ENCODE results near the gene PFN3.
"Not testable (repeated sequence)": the region's sequence is repeated elsewhere in the genome, so short reads cannot be mapped to it uniquely, and the experiment has no call there.

The PFN3 gene

GRCh38 chr5:177423671-177424070 is 23.2 kb upstream of the PFN3 start:
- DNase-seq: no peak

DNA sequence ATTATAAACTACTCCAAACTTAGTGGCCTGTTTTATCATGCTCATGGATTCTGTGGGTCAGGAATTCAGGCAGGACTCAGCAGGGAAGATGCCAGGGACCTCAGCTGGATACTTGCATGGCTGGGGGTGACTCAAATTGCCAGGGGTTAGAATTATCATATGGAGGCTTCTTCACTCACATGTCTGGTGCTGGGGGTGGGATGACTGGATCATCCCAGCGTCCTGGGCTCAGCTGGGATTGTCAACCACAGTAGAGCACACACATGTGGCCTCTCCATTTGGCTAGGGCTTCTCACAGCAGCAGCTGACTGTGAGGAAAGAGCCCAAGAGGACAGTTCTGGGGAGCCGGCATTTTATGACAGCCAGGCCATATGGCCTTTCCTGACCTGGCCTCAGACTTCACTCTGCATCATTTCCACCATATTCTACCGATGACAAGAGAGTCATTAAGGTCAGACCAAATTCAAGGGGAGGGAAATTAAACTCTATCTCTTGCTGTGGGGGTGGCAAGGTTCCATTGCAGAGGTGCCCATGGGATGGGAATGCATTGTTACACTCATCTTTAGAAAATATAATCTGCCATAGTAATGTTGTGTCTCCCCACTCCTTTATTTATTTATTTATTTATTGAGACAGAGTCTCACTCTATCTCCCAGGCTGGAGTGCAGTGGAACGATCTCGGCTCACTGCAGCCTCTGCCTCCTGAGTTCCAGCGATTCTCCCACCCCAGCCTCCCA is 20.8 kb upstream of the PFN3 start:
- no peak for DNase-seq

DNA sequence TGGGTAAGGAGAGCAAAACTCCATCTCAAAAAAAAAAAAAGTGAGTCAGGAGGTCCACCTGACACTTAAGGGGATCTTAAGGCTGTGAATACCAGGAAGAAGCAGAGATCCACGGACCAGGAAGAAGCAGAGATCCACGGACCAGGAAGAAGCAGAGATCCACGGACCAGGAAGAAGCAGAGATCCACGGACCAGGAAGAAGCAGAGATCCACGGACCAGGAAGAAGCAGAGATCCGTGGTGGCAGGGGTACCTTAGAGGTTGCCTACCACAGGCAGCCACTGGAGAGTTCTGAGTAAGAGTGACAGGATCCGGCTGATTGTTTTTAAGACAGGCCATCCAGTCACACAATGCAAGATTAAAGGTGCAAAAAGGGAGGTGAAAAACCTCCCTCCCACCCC is 20.0 kb upstream of the PFN3 start:
- DNase-seq: not testable (repeated sequence)

DNA sequence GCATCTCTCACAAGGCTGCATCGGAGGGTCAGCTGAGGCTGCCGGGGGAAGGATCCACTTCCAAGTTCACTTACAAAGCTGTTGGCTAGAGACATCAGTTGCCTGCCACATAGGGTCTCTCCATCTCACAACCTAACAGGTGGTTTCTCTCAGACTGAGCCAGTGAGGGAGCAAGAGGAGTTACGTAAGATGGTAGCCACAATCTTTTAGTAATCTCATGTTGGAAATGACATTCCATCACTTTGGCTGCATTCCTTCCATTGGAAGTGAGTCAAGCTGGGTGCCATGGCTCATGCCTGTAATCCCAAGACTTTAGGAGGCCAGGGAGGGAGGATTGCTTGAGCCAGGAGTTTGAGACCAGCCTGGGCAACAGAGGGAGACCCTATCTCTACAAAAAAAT is 18.6 kb upstream of the PFN3 start:
- DNase-seq: no peak

DNA sequence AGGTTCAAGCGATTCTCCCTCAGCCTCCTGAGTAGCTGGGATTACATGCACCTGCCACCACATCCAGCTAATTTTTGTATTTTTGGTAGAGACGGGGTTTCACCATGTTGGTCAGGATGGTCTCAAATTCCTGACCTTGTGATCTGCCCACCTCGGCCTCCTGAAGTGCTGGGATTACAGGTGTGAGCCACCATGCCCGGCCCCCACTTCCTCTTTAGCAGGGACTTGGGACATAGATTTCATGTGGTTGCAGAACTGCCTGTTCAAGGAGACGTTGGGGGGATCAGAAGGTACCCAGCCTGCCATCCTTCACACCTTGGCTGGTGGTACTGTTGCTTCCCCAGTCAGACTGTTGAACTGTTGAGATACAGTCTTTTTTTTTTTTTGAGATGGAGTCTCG is 16.6 kb upstream of the PFN3 start:
- DNase-seq: not testable (repeated sequence)

DNA sequence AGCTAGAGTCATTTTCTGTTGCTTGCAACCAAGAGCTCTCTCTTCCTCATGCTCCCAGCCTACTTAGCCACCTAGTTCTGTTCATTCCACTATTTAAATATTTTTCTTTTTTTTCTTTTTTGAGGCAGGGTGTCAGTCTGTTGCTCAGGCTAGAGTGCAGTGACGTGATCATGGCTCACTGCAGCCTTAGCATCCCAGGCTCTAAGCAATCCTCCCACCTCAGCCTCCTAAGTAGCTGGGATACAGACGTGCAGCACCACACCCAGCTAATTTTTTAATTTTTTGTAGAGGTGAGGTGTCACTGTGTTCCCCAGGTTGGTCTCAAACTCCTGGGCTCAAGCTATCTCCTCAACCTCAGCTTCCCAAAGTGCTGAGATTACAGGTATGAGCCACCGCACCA is 14.0 kb upstream of the PFN3 start:
- no peak for DNase-seq

GRCh38 chr5:177412603-177413233 is 12.3 kb upstream of the PFN3 start:
- no peak for DNase-seq

GRCh38 chr5:177410575-177410974 is 10.1 kb upstream of the PFN3 start:
- no peak for DNase-seq

- DNase-seq: no peak
These were observed 8.8 kb upstream of the PFN3 start, which contains the start of gene F12 for GRCh38 chr5:177409043-177409801. Gene F12, minus strand, starts transcription at chr5:177409564. Its CDS starts 37 bp downstream, at chr5:177409527.

GRCh38 chr5:177405805-177406204 is 5.3 kb upstream of the PFN3 start:
- DNase-seq: no peak

- no peak for DNase-seq
These were observed 4.9 kb upstream of the PFN3 start for GRCh38 chr5:177405312-177405711.

DNA sequence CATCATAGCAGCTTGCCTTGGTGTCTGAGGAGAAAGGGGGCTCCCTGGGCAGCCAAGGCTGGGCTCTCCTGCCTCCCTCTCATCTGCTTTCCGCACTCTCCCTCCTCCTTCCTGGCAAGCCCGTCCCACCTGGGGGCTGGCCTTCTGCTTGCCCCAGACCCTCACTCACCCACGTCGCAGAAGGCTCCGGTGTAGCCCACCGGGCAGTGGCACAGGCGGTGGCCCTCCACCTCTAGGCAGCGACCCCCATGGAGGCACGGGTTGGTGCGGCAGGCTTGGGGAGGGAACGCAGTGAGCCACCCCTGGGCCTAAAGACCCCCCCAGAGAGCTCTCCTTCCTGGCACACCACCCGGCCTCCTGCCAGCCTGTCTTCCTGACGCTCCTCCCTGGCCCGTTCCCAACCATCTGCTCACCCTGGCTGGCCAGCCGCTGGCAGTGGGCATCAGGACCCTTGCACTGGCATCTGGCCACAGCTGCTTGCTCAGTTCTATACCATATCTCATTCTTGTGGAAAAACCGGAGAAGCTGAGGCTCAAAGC is 4.2 kb upstream of the PFN3 start:
- DNase-seq: no peak

GRCh38 chr5:177403792-177404640 is 3.6 kb upstream of the PFN3 start:
- peak; percentile 12 for DNase-seq

- DNase-seq: no peak
These were observed 2.8 kb upstream of the PFN3 start for GRCh38 chr5:177403102-177403791.

- DNase-seq: peak; percentile 30
These were observed 2.0 kb upstream of the PFN3 start for GRCh38 chr5:177402271-177403043.

DNA sequence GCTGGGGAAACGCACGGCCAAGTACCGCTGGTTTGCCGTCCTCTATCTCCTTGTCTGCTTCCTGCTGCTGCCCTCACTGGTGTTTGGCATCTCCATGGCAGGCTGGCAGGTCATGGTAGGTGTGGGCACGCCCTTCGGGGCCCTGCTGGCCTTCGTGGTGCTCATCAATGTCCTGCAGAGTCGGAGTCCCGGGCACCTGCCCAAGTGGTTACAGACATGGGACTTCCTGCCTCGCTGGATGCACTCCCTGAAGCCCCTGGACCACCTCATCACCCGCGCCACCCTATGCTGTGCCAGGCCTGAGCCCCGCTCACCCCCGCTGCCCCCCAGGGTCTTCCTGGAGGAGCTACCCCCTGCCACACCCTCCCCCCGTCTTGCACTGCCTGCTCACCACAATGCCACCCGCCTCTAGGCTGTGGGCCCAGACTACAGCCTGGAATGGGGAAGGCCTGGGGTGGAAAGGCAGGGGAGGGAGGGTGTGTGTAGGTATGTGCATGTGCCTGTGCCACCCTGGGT is 2.5 kb downstream of the PFN3 start:
- no peak for DNase-seq

GRCh38 chr5:177396807-177397206 is 3.7 kb downstream of the PFN3 start:
- DNase-seq: no peak

DNA sequence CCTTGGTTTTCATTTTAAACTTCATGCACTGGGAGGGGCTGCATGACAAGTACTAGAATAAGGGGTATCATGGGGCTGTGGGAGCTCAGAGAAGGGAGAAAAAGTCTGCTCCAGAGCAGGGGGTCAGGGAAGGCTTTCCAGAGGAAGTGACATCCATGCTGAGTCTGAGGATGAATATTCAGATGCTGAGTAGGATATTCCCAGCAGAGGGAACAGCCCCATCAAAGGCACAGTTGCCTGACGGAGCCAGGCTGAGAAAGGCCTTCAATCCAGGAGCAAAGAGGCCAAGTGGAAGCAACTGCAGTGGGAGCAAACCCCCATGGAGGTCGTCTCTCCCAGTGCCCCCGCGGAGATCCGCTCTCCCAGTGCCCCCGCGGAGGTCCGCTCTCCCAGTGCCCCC is 4.4 kb downstream of the PFN3 start:
- DNase-seq: no peak

GRCh38 chr5:177393990-177394389 is 6.5 kb downstream of the PFN3 start:
- DNase-seq: no peak

DNA sequence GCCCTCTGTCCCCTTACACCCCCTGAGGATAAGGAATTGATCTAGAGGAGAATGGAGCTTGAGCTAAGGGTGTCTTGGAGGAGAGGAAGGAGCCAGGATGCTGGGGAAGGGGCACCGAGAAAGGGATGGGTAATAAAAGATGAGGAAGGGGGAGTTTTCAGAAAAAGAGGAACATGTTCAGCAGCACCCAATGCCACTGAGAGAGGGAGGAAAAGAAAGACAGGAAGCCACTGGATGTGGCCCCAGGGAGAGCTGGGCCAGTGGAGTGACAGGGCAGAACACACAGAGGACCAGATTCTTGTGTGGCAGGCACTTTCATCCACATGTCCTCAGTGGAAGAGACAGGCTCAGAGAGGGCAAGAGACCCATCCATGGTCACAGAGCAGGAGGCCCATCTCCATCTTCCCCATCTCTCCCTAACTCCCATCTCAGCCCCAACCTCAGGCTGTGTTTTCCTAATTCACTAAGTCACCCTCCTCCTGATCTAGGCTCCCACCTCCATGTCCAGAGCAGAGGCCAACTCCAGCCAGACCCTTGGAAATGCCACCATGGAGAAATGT is 7.2 kb downstream of the PFN3 start:
- DNase-seq: no peak

DNA sequence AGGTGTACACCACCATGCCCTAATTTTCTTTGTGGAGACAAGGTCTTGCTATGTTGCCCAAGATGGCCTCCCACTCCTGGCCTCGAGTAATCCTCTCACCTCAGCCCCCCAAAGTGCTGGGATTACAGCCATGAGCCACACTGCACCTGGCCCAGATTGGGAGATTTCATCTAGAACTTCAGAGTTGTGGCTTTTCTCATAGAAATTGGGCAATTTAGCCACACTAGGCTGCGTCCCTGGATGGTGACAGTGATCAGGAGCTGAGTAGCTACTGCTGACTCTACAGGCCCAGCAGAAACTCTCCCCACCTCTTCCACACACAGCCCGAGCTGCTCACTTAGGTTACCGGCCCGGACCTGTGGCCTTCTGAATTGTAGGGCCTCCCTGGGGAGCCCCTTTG is 7.7 kb downstream of the PFN3 start:
- no peak for DNase-seq
